ENCODE measurements around the gene TMEM273. TPM values are rescaled to one million over a fixed set of nuclear protein-coding genes. Genes with fewer than 3 reads are reported as not detected.

Gene TMEM273
- total and polyA plus RNA-seq, 10 of the 15 experiments (the other 5 are each of a cell fraction or from before 2014, with no cell fraction given): 10.3 to 46.3 (median 26.4) TPM

- TF ChIP-seq ZNF687 (IDR thresholded peaks at IDR 0.05) (peak; percentile 94), IKZF2 (IDR thresholded peaks at IDR 0.05) (peak; percentile 30 to 59; a peak in 3 of 4 replicates), HDAC2 (IDR thresholded peaks at IDR 0.05) (no peak), RELA (IDR thresholded peaks at IDR 0.05; ENCODE audit: borderline replicate concordance, partially characterized antibody) (peak; percentile 49), BMI1 (IDR thresholded peaks at IDR 0.05; ENCODE audit: borderline replicate concordance) (no peak), BACH1 (IDR thresholded peaks at IDR 0.05; ENCODE audit: borderline replicate concordance) (peak; percentile 46; the same call in 1 of the 2 replicates), DPF2 (IDR thresholded peaks at IDR 0.05) (0 out of 2 replicates have a peak, but pooled peaks have one; percentile 61), NFIC (IDR thresholded peaks at IDR 0.05; ENCODE audit: low read depth, low read length) (no peak), TCF7 (IDR thresholded peaks at IDR 0.05; ENCODE audit: borderline replicate concordance) (no peak), POLR2AphosphoS2 (IDR thresholded peaks at IDR 0.05; ENCODE audit: low read depth, low read length) (peak; percentile 82; the same call in 1 of the 2 replicates), MYB (IDR thresholded peaks at IDR 0.05; ENCODE audit: borderline replicate concordance, low read depth, low read length) (no peak), IKZF1 (conservative IDR thresholded peaks at IDR 0.05) (peak; percentile 77), RCOR1 (conservative IDR thresholded peaks at IDR 0.05; ENCODE audit: low read depth, low read length) (peak; percentile 81; the same call in 1 of the 2 replicates), NFYB (IDR thresholded peaks at IDR 0.05; ENCODE audit: insufficient read depth, low read depth, low read length) (no peak), KAT2A (conservative IDR thresholded peaks at IDR 0.05; ENCODE audit: control insufficient read depth, low read depth, low read length) (no peak), TARDBP (IDR thresholded peaks at IDR 0.05; ENCODE audit: borderline replicate concordance) (no peak), ZNF24 (IDR thresholded peaks at IDR 0.05) (0 out of 2 replicates have a peak, but pooled peaks have one; percentile 45), USF1 (IDR thresholded peaks at IDR 0.05; ENCODE audit: borderline replicate concordance, extremely low read length, insufficient read depth, low read depth, low read length) (peak; percentile 92), ZBED1 (IDR thresholded peaks at IDR 0.05; ENCODE audit: borderline replicate concordance) (no peak), PAX5 (IDR thresholded peaks at IDR 0.05; ENCODE audit: borderline replicate concordance, low read depth, low read length) (no peak), CBFB (IDR thresholded peaks at IDR 0.05; ENCODE audit: low read depth) (no peak), BHLHE40 (IDR thresholded peaks at IDR 0.05; ENCODE audit: borderline replicate concordance in 1 of 2, low read depth in 2 of 2, low read length in 1 of 2) (peak; percentile 79 to 83), MTA3 (IDR thresholded peaks at IDR 0.05; ENCODE audit: borderline replicate concordance, low read length) (no peak)
- TF ChIP-seq, protein P1, sequence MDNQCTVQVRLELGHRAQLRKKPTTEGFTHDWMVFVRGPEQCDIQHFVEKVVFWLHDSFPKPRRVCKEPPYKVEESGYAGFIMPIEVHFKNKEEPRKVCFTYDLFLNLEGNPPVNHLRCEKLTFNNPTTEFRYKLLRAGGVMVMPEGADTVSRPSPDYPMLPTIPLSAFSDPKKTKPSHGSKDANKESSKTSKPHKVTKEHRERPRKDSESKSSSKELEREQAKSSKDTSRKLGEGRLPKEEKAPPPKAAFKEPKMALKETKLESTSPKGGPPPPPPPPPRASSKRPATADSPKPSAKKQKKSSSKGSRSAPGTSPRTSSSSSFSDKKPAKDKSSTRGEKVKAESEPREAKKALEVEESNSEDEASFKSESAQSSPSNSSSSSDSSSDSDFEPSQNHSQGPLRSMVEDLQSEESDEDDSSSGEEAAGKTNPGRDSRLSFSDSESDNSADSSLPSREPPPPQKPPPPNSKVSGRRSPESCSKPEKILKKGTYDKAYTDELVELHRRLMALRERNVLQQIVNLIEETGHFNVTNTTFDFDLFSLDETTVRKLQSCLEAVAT (IDR thresholded peaks at IDR 0.05): 0 out of 2 replicates have a peak, but pooled peaks have one; percentile 52
- TF ChIP-seq, protein P2, sequence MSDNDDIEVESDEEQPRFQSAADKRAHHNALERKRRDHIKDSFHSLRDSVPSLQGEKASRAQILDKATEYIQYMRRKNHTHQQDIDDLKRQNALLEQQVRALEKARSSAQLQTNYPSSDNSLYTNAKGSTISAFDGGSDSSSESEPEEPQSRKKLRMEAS (IDR thresholded peaks at IDR 0.05; ENCODE audit: low read depth, low read length): peak; percentile 93
These were observed at the start of gene TMEM273 (continued) for GRCh38 chr10:49187950-49188761.

All from GM12878 (cell line).